Putamen (tissue), 1 donor: ENCODE measurements around the gene ZNF423.

Experiments
- DNase-seq: peaks from one replicate; pipeline ENCODE4 v3.0.0-alpha.2; 2016; ENCODE audit warnings: low spot score

Gene ZNF423

GRCh38 chr16:49824593-49824992 lies 31.3 kb downstream of the ZNF423 start:
- DNase-seq = no peak

GRCh38 chr16:49822649-49823370 lies 33.1 kb downstream of the ZNF423 start:
- no peak for DNase-seq

- peak; percentile 64 for DNase-seq
These were observed 34.2 kb downstream of the ZNF423 start for GRCh38 chr16:49821614-49822282.

- DNase-seq = no peak
These were observed 34.8 kb downstream of the ZNF423 start for GRCh38 chr16:49821156-49821555.

GRCh38 chr16:49817754-49818507 lies 38.0 kb downstream of the ZNF423 start:
- DNase-seq = no peak

- no peak for DNase-seq
These were observed 39.0 kb downstream of the ZNF423 start for GRCh38 chr16:49816875-49817274.

GRCh38 chr16:49811644-49812334 lies 44.1 kb downstream of the ZNF423 start:
- DNase-seq = peak; percentile 61

GRCh38 chr16:49810831-49811230 lies 45.1 kb downstream of the ZNF423 start:
- no peak for DNase-seq

GRCh38 chr16:49809561-49809960 lies 46.4 kb downstream of the ZNF423 start:
- DNase-seq = no peak

GRCh38 chr16:49809062-49809461 lies 46.9 kb downstream of the ZNF423 start:
- DNase-seq = no peak

GRCh38 chr16:49806446-49806845 lies 49.5 kb downstream of the ZNF423 start:
- DNase-seq = no peak

GRCh38 chr16:49801290-49801689 lies 54.6 kb downstream of the ZNF423 start:
- DNase-seq = no peak

- no peak for DNase-seq
These were observed 55.0 kb downstream of the ZNF423 start for GRCh38 chr16:49800876-49801275.

GRCh38 chr16:49800441-49800840 lies 55.5 kb downstream of the ZNF423 start:
- no peak for DNase-seq

GRCh38 chr16:49799172-49799571 lies 56.7 kb downstream of the ZNF423 start:
- no peak for DNase-seq

- no peak for DNase-seq
These were observed 60.4 kb downstream of the ZNF423 start for GRCh38 chr16:49795513-49795912.

GRCh38 chr16:49793244-49793643 lies 62.7 kb downstream of the ZNF423 start:
- DNase-seq = no peak

- no peak for DNase-seq
These were observed 66.3 kb downstream of the ZNF423 start for GRCh38 chr16:49789616-49790015.

GRCh38 chr16:49788986-49789385 lies 66.9 kb downstream of the ZNF423 start:
- DNase-seq = no peak

- peak; percentile 35 for DNase-seq
These were observed 67.3 kb downstream of the ZNF423 start for GRCh38 chr16:49788572-49788971.

- peak; percentile 53 for DNase-seq
These were observed 68.9 kb downstream of the ZNF423 start for GRCh38 chr16:49786926-49787557.

- no peak for DNase-seq
These were observed 69.9 kb downstream of the ZNF423 start for GRCh38 chr16:49785970-49786369.
